ENCODE results near the gene UBE3C. TPM values are rescaled to one million over a fixed set of nuclear protein-coding genes. Genes with fewer than 3 reads are reported as not detected.
A peak's percentile ranks its signal among the peaks of the same experiment; 100 is the strongest.
"Not testable (repeated sequence)": the region's sequence is repeated elsewhere in the genome, so short reads cannot be mapped to it uniquely, and the experiment has no call there.

UBE3C gene
- polyA plus RNA-seq, 1 donor: 51.9 TPM

DNA sequence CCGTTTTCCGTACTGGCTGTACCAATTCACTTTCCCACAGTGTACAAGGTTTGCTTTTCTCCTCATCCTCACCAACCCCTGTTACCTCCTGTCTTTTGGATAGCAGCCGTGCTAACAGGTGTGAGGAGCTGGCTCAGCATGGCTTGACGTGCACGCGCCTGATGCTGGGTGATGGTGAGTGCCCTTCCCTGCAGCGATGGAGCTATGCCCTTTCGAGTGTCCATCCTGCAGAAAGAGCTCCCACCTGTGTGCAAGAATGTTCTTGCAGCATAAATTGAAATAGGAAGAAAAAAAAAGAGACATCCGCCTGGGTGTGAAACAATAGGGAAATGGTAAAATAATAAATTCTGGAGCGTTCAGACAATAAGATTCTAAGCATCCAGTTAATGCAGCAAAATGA, 9.5 kb upstream of the UBE3C start:
- DNase-seq: no peak

GRCh38 chr7:157129907-157130460, 8.7 kb upstream of the UBE3C start:
- no peak for DNase-seq

GRCh38 chr7:157130849-157131248, 7.9 kb upstream of the UBE3C start:
- DNase-seq: not testable (repeated sequence)

DNA sequence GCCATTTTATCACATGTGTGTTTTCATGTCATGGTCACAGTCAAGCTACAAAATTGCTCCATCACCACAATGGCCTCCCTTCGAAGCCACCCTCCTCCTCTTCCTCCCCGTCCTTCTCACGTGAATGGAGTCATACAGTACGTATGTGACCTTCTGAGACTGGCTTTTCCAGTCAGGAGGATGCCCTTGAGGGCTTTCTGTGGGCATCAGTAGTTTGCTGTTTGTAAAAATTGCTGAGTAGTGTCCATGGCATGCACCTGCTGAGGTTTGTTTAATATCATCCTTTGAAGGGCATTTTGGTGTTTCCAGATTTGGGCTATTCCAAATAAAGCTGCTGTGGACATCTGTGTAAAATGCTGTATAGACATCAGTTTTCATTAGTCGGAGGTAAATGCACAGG, 5.9 kb upstream of the UBE3C start:
- no peak for DNase-seq

GRCh38 chr7:157133304-157133703, 5.4 kb upstream of the UBE3C start:
- DNase-seq: no peak

GRCh38 chr7:157136372-157136771, 2.4 kb upstream of the UBE3C start:
- DNase-seq: no peak

- DNase-seq: no peak
Measured at GRCh38 chr7:157138101-157138423, 664 bp upstream of the UBE3C start.

DNA sequence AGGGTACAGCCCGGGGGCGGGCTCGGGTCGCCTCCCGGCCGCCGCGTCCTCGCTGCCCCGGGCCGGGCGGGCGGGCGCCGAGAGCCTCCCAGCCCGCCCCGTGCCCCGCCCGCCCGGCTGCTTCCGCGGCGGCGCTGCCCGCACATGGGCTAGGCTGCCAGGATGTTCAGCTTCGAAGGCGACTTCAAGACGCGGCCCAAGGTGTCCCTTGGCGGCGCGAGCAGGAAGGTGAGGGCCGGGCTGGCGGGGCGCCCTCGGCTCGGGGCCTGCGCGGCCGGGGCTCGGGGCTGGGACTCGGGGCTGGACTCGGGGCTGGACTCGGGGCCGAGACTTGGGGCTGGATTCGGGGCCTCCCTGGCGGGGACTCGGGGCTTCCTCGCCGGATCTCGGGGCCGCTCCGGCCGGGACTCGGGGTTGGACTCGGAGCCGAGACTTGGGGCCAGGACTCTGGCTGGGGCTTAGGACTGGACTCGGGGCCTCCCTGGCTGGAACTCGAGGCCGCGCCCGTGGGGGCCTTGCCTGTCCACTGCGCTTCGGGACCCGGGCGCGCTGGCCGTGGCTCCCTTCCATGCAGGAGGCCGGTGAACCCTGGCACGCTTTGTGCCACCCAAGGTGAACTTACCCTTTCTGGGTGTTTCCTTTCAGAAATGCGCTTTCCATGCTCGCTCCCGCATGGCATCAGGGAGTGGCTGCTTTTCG, 534 bp downstream of the UBE3C start:
- DNase-seq: peak; percentile 45

GRCh38 chr7:157139810-157140510, 1.2 kb downstream of the UBE3C start:
- no peak for DNase-seq

DNA sequence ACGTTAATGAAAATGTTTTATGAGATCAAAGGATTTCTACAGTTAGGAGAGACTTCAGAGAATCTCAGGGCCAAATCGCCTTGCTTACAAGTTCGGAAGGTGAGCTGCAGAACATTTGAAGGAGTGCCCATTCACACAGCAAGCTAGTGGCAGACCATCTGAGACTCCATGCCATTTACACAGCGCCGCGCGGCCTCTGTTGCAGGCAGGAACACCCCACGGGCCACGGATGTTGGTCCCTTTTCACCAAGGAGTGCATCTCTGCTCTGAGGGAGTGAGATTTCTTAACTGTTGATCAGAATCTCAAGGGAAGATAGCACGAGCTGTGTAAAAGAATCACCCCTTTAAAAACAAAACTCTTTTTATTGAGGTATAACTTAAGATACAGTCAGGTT, 1.8 kb downstream of the UBE3C start:
- no peak for DNase-seq

DNA sequence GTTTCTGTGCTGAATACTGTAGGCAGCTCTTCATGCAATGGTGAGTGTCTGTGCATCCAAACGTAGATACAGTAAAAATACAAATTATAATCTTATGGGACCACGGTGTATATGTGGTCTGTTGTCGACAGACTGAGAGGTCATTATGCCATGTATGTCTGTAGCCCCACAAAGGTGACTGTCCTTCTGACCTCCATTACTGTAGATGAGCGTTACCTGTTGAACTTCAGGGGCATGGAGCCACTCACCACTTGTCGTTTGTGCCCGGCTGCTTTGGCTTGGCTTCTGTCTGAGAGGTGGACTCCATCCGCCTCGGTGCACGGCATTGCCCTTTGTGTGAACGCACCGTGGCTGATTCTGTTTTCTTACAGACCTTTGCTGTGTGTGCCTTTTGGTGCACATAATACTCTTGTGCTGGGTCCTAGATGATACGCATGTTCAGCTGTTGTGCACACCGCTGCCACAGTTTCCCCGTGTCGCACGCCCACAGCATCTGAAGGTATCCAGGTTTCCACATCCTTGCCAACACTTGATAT, 2.9 kb downstream of the UBE3C start:
- DNase-seq: no peak

- no peak for DNase-seq
Measured at GRCh38 chr7:157143788-157144187, 5.1 kb downstream of the UBE3C start.

GRCh38 chr7:157149317-157149716, 10.6 kb downstream of the UBE3C start:
- no peak for DNase-seq

GRCh38 chr7:157150882-157151281, 12.2 kb downstream of the UBE3C start:
- no peak for DNase-seq

- DNase-seq: no peak
Measured at GRCh38 chr7:157151626-157152339, 13.1 kb downstream of the UBE3C start.

DNA sequence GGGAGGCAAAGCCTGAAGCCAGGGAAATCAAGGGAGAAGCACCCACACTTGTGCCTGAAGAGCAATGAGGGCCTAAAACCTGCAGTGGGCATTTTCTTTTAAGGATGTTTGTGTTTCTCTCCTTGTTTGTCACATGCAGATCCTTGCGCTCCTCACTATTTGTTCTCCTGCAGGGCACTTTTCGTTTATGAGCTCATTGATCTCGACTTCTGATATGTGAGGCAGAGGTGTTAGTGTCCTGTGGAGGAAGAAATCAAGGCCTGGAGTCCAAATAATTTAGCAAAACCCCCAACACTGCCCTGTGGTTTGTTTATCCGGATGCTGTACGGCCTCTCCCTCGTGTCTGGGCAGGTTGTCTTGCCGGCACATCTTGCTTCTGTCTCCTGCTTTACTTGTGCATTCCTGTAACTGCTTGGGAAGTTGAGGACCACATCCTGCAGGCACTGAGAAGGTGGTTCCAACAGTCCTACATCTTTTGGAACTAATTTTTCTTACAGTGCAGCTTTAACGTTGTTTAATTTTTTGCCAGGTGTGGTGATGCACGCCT, 13.7 kb downstream of the UBE3C start:
- DNase-seq: no peak

- no peak for DNase-seq
Measured at GRCh38 chr7:157153260-157153659, 14.5 kb downstream of the UBE3C start.

DNA sequence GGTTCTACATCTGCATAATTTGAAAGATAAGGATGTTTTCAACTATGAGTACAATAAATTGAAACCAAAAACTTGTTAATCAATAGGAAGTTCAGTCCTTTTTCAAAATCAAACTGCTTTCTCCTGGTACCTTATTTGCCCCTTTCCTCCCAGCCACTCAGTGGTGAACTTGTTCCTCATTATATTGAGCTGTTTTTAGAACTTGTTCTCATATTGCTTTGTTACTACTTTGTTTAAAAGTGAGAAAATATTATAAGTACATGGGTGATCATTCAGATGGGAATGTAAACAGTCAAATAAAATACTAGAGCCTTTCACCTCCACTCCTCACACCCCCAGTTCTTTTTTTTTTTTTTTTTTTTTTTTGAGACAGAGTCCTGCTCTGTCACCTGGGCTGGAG, 17.2 kb downstream of the UBE3C start:
- no peak for DNase-seq

DNA sequence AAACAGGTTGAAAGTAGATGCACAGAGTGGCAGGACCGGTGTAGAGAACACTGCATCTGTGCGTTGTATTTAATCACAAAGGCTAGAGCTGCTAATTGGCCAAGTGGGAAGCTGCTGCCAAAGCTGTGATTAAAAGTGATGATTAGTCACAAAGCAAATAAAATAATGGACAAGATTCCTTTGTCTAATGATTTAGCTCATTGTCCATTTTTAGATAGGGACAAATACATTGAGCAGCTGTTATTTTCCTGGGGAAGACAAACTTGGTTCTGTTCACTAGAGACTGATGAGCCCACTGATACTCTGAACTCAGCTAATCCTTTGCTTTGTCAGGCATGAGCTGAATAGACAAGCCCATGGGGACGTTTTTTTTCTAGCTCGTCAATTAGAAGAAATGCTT, 19.7 kb downstream of the UBE3C start:
- no peak for DNase-seq

DNA sequence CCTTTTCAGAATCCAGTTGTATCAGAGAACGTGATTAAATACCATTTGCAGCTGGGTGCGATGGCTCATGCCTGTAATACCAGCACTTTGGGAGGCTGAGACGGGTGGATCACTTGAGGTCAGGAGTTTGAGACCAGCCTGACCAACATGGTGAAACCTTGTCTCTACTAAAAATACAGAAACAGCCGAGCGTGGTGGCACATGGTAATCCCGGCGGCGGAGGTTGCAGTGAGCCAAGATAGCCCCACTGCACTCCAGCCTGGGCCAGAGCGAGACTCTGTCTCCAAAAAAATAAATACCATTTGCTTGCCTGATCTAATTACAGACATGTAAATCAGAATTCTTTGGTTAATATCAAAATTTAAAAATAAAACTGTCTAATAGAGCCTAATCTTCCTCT, 20.8 kb downstream of the UBE3C start:
- not testable (repeated sequence) for DNase-seq

DNA sequence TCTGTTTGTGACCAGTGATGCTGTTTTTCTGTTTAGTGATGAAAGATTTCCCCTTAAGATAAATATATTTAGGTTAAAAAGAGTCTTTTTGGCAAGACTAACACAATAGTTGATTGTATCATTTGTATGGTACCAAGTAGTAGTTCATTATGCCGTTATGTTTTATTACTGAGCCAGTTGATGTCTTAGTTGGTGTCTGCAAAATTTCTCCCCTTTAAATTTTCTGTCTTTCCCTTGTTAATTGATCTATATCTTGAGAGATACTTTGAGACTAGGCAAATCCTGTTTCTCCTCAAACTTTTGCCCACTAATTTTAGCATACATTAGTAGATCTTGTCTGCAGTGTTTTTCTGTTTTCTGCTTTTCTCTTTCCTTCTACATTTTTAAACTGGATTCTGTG, 21.7 kb downstream of the UBE3C start:
- no peak for DNase-seq

DNA sequence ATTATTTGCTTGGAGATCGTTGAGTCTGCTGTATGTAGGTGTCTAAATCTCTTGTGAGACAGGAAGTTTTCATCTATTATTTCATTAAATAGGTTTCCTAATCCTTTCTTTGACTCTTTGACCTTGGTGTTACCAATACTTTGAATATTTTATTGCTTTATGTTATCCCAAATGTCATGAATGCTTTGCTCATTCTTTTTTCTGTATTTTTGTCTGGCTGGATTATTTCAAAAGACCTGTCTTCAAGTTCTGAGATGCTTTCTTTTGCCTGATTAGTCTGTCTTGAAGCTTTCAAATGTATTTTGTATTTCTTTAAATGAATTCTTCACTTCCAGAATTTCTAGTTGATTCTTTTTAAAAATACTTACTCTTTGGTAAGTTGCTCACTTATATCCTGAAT, 27.3 kb downstream of the UBE3C start:
- no peak for DNase-seq

GRCh38 chr7:157168571-157168970, 29.8 kb downstream of the UBE3C start:
- no peak for DNase-seq

Measured in left kidney (tissue), 2 donors.